ENCODE results near the gene ATP8A2.

- TF ChIP-seq EZH2 (IDR thresholded peaks at IDR 0.05) (no peak), EZH2phosphoT487 (IDR thresholded peaks at IDR 0.05) (no peak)
- TF ChIP-seq, protein P1, sequence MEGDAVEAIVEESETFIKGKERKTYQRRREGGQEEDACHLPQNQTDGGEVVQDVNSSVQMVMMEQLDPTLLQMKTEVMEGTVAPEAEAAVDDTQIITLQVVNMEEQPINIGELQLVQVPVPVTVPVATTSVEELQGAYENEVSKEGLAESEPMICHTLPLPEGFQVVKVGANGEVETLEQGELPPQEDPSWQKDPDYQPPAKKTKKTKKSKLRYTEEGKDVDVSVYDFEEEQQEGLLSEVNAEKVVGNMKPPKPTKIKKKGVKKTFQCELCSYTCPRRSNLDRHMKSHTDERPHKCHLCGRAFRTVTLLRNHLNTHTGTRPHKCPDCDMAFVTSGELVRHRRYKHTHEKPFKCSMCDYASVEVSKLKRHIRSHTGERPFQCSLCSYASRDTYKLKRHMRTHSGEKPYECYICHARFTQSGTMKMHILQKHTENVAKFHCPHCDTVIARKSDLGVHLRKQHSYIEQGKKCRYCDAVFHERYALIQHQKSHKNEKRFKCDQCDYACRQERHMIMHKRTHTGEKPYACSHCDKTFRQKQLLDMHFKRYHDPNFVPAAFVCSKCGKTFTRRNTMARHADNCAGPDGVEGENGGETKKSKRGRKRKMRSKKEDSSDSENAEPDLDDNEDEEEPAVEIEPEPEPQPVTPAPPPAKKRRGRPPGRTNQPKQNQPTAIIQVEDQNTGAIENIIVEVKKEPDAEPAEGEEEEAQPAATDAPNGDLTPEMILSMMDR (IDR thresholded peaks at IDR 0.05), result no peak
These were observed 561.7 kb downstream of the ATP8A2 start for GRCh38 chr13:25933520-25933919.

Measured in neural progenitor cell (in vitro differentiated cells).